ENCODE measurements around the gene NBPF3. TPM values are rescaled to one million over a fixed set of nuclear protein-coding genes. Genes with fewer than 3 reads are reported as not detected.

The NBPF3 gene
- total and polyA plus RNA-seq, 2 experiments from 2014 or later: 3.6 to 14.3 TPM

- no peak for TF ChIP-seq CTCF (IDR thresholded peaks at IDR 0.05; ENCODE audit: poor library complexity)
- TF ChIP-seq EZH2phosphoT487 (IDR thresholded peaks at IDR 0.05; ENCODE audit: low read depth, severe bottlenecking, unreplicated experiment): no peak
- TF ChIP-seq EZH2 (IDR thresholded peaks at IDR 0.05; ENCODE audit: borderline replicate concordance): no peak
- no peak overlapping the region for H3K4me2 ChIP-seq
- H4K20me1 ChIP-seq (ENCODE audit: insufficient read depth, poor library complexity, severe bottlenecking): no peaks in the 10 kb centered on the region
- no peaks in the 10 kb centered on the region for H3K36me3 ChIP-seq (replicated peaks; ENCODE audit: insufficient read depth, low read depth)
- no peaks in the 10 kb centered on the region for H3K9me3 ChIP-seq (ENCODE audit: low read depth)
- H2AFZ ChIP-seq: no peak overlapping the region
- no peak overlapping the region for H3K27ac ChIP-seq
- no peaks in the 10 kb centered on the region for H3K4me1 ChIP-seq (ENCODE audit: insufficient read depth)
- WGBS (ENCODE audit: low lambda C conversion rate, missing lambda C conversion rate): 90% methylated on average over 8 of the region's 8 CpGs
- H3K9me2 ChIP-seq (replicated peaks; ENCODE audit: insufficient read depth): no peaks in the 10 kb centered on the region
- H3K79me2 ChIP-seq: no peaks in the 10 kb centered on the region
- H3K4me3 ChIP-seq: no peak overlapping the region
- DNase-seq (ENCODE audit: low spot score): no peak
- H3K27me3 ChIP-seq: no peaks in the 10 kb centered on the region
Observed at GRCh38 chr1:21434394-21434793, 5.5 kb upstream of the NBPF3 start.

GRCh38 chr1:21435646-21436487, 4.1 kb upstream of the NBPF3 start:
- H3K27me3 ChIP-seq: no peaks in the 10 kb centered on the region
- peaks cover 3% of the 10 kb centered on the region for H3K4me1 ChIP-seq (ENCODE audit: insufficient read depth)
- H3K27ac ChIP-seq: no peak overlapping the region
- peaks cover 3% of the 10 kb centered on the region for H3K79me2 ChIP-seq
- no peak for TF ChIP-seq CTCF (IDR thresholded peaks at IDR 0.05; ENCODE audit: poor library complexity)
- no peak for TF ChIP-seq EZH2 (IDR thresholded peaks at IDR 0.05; ENCODE audit: borderline replicate concordance)
- TF ChIP-seq EZH2phosphoT487 (IDR thresholded peaks at IDR 0.05; ENCODE audit: low read depth, severe bottlenecking, unreplicated experiment): no peak
- H3K9me2 ChIP-seq (replicated peaks; ENCODE audit: insufficient read depth): no peaks in the 10 kb centered on the region
- H3K36me3 ChIP-seq (replicated peaks; ENCODE audit: insufficient read depth, low read depth): no peaks in the 10 kb centered on the region
- H3K4me2 ChIP-seq: peak overlapping the region; percentile 89
- H4K20me1 ChIP-seq (ENCODE audit: insufficient read depth, poor library complexity, severe bottlenecking): no peaks in the 10 kb centered on the region
- H3K9me3 ChIP-seq (ENCODE audit: low read depth): no peaks in the 10 kb centered on the region
- no peak for DNase-seq (ENCODE audit: low spot score)
- no peak overlapping the region for H3K4me3 ChIP-seq
- 93% methylated on average over 20 of the region's 20 CpGs for WGBS (ENCODE audit: low lambda C conversion rate, missing lambda C conversion rate)
- H2AFZ ChIP-seq: peak overlapping the region; percentile 66

- Histone ChIP-seq H2AFZ (peak overlapping the region; percentile 66), H4K20me1 (ENCODE audit: insufficient read depth, poor library complexity, severe bottlenecking) (no peaks in the 10 kb centered on the region), H3K27ac (no peak overlapping the region), H3K4me1 (ENCODE audit: insufficient read depth) (peaks cover 8% of the 10 kb centered on the region), H3K4me2 (peak overlapping the region; percentile 89), H3K79me2 (peaks cover 11% of the 10 kb centered on the region), H3K4me3 (no peak overlapping the region), H3K27me3 (no peaks in the 10 kb centered on the region), H3K9me2 (replicated peaks; ENCODE audit: insufficient read depth) (no peaks in the 10 kb centered on the region), H3K36me3 (replicated peaks; ENCODE audit: insufficient read depth, low read depth) (no peaks in the 10 kb centered on the region), H3K9me3 (ENCODE audit: low read depth) (no peaks in the 10 kb centered on the region)
- peak; percentile 54 for DNase-seq (ENCODE audit: low spot score)
- WGBS (ENCODE audit: low lambda C conversion rate, missing lambda C conversion rate): 19% methylated on average over 40 of the region's 43 CpGs
- no peak for TF ChIP-seq EZH2phosphoT487 (IDR thresholded peaks at IDR 0.05; ENCODE audit: low read depth, severe bottlenecking, unreplicated experiment)
- no peak for TF ChIP-seq CTCF (IDR thresholded peaks at IDR 0.05; ENCODE audit: poor library complexity)
- no peak for TF ChIP-seq EZH2 (IDR thresholded peaks at IDR 0.05; ENCODE audit: borderline replicate concordance)
Observed at GRCh38 chr1:21436488-21437340, 3.2 kb upstream of the NBPF3 start.

Measured in hepatocyte (in vitro differentiated cells).